ENCODE results near the gene B3GALT5. TPM values are rescaled to one million over a fixed set of nuclear protein-coding genes. Genes with fewer than 3 reads are reported as not detected.

The B3GALT5 gene
- polyA plus RNA-seq, 1 donor (not counting 4 experiments of a cell fraction or from before 2014, with no cell fraction given): not detected

DNA sequence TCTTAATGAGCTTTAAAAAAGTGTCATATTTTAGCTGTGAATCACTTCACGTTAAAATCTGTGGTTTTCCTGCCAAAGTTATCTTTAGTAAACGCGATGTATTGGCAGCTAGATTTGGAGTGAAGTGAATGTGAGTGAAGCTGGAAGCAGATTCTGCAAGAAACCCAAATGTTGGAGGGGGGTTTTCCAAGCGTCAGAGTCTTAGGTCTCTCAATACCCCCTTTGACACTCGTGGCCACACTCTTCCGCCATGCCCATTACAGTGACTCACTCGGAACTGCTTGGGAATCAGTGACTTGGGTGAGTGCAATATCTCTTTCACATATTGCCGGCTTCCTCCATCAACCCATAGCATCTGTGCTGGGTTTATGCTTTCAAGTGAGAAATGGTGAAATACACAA, 17.5 kb downstream of the B3GALT5 start:
- H3K4me2 ChIP-seq (ENCODE audit: control insufficient read depth, extremely low read depth, insufficient read depth, low read depth, low read length): no peak overlapping the region
- DNase-seq (ENCODE audit: low read depth, low spot score): no peak

GRCh38 chr21:39630827-39631226, 18.1 kb downstream of the B3GALT5 start:
- Histone ChIP-seq H3K9me3 (ENCODE audit: control insufficient read depth, low read depth, low read length) (peaks cover 4% of the 10 kb centered on the region), H3K9me1 (ENCODE audit: control insufficient read depth, extremely low read depth, insufficient read depth, low read length) (no peaks in the 10 kb centered on the region), H3K27me3 (ENCODE audit: control insufficient read depth, extremely low read depth, insufficient read depth, low read length) (no peaks in the 10 kb centered on the region), H3K27ac (ENCODE audit: control insufficient read depth, insufficient read depth, low read length) (no peak overlapping the region), H2AFZ (ENCODE audit: control insufficient read depth, low read length) (no peak overlapping the region), H3K36me3 (ENCODE audit: control insufficient read depth in 2 of 2, extremely low read depth in 1 of 2, insufficient read depth in 2 of 2, low read length in 2 of 2) (no peaks in the 10 kb centered on the region), H3K79me2 (ENCODE audit: control insufficient read depth, insufficient read depth, low read length) (no peaks in the 10 kb centered on the region), H3K9ac (ENCODE audit: control insufficient read depth, extremely low read depth, insufficient read depth, low read length) (no peak overlapping the region), H4K20me1 (ENCODE audit: control insufficient read depth, extremely low read depth, insufficient read depth, low read length) (no peaks in the 10 kb centered on the region), H3K4me1 (ENCODE audit: control insufficient read depth, extremely low read depth, insufficient read depth, low read length) (no peaks in the 10 kb centered on the region), H3K4me2 (ENCODE audit: control insufficient read depth, extremely low read depth, insufficient read depth, low read depth, low read length) (no peak overlapping the region), H3K4me3 (ENCODE audit: control insufficient read depth in 2 of 3, extremely low read depth in 1 of 3, insufficient read depth in 2 of 3, low read depth in 1 of 3, low read length in 3 of 3) (no peak overlapping the region)
- dilution Hi-C loops (cut with MboI; ENCODE audit: extremely low pct_ligation_motif_present, low sequenced_read_pairs): no loop called here
- no peak for FAIRE-seq
- TF ChIP-seq EZH2 (IDR thresholded peaks at IDR 0.05; ENCODE audit: low read length) (no peak), CTCF (optimal IDR thresholded peaks at IDR 0.05 in 1 of 3, IDR thresholded peaks at IDR 0.05 in 1 of 3, conservative IDR thresholded peaks at IDR 0.05 in 1 of 3; ENCODE audit: extremely low read depth in 1 of 3, insufficient read depth in 2 of 3, low read length in 3 of 3) (no peak)
- DNase-seq (ENCODE audit: low read depth, low spot score): no peak

More for the DNA sequence above, 17.5 kb downstream of the B3GALT5 start:
- H3K27me3 ChIP-seq (ENCODE audit: control insufficient read depth, extremely low read depth, insufficient read depth, low read length): no peaks in the 10 kb centered on the region
- TF ChIP-seq CTCF (optimal IDR thresholded peaks at IDR 0.05 in 1 of 3, IDR thresholded peaks at IDR 0.05 in 1 of 3, conservative IDR thresholded peaks at IDR 0.05 in 1 of 3; ENCODE audit: extremely low read depth in 1 of 3, insufficient read depth in 2 of 3, low read length in 3 of 3) (no peak), EZH2 (IDR thresholded peaks at IDR 0.05; ENCODE audit: low read length) (no peak)
- no peak overlapping the region for H3K4me3 ChIP-seq (ENCODE audit: control insufficient read depth in 2 of 3, extremely low read depth in 1 of 3, insufficient read depth in 2 of 3, low read depth in 1 of 3, low read length in 3 of 3)
- H3K4me1 ChIP-seq (ENCODE audit: control insufficient read depth, extremely low read depth, insufficient read depth, low read length): no peaks in the 10 kb centered on the region
- no peaks in the 10 kb centered on the region for H3K9me1 ChIP-seq (ENCODE audit: control insufficient read depth, extremely low read depth, insufficient read depth, low read length)
- no peaks in the 10 kb centered on the region for H3K79me2 ChIP-seq (ENCODE audit: control insufficient read depth, insufficient read depth, low read length)
- H3K36me3 ChIP-seq (ENCODE audit: control insufficient read depth in 2 of 2, extremely low read depth in 1 of 2, insufficient read depth in 2 of 2, low read length in 2 of 2): no peaks in the 10 kb centered on the region
- peaks cover 4% of the 10 kb centered on the region for H3K9me3 ChIP-seq (ENCODE audit: control insufficient read depth, low read depth, low read length)
- no peak overlapping the region for H3K27ac ChIP-seq (ENCODE audit: control insufficient read depth, insufficient read depth, low read length)
- H3K9ac ChIP-seq (ENCODE audit: control insufficient read depth, extremely low read depth, insufficient read depth, low read length): no peak overlapping the region
- dilution Hi-C loops (cut with MboI; ENCODE audit: extremely low pct_ligation_motif_present, low sequenced_read_pairs): no loop called here
- H2AFZ ChIP-seq (ENCODE audit: control insufficient read depth, low read length): no peak overlapping the region
- no peak for FAIRE-seq
- H4K20me1 ChIP-seq (ENCODE audit: control insufficient read depth, extremely low read depth, insufficient read depth, low read length): no peaks in the 10 kb centered on the region
